Keratinocyte (primary cell): ENCODE results near the gene RUNX1. TPM values are rescaled to one million over a fixed set of nuclear protein-coding genes. Genes with fewer than 3 reads are reported as not detected.

Experiments
- DNase-seq: peaks from one replicate; pipeline ENCODE4 v3.0.0-alpha.2; 2011; ENCODE audit warnings: low read depth, missing footprints, low spot score
- FAIRE-seq: peaks from 2 replicates; lab custom pipeline; 2011; peaks lifted over from hg19 to GRCh38; lab: Jason Lieb, UNC
- H2AFZ ChIP-seq: 2 replicates; pipeline ENCODE4 v1.6.0; 2012; ENCODE audit warnings: low read length, control low read depth, inconsistent platforms; ENCODE audit not compliant: control insufficient read depth
- H3K27ac ChIP-seq: 2 replicates; pipeline ENCODE4 v1.5.1; 2011; ENCODE audit warnings: low read length; ENCODE audit not compliant: control insufficient read depth, insufficient read depth
- H3K27me3 ChIP-seq: 3 replicates; pipeline ENCODE4 v1.6.0; 2011; ENCODE audit warnings: low read length; ENCODE audit not compliant: control insufficient read depth, insufficient read depth; ENCODE audit errors: extremely low read depth
- H3K36me3 ChIP-seq, 2 experiments: 2 replicates in 1 of 2; 3 replicates in 1 of 2; pipeline ENCODE4 v1.5.1; 2011; ENCODE audit warnings: low read length in 2 of 2, mild to moderate bottlenecking in 1 of 2; ENCODE audit not compliant: control insufficient read depth in 2 of 2, insufficient read depth in 2 of 2; ENCODE audit errors: extremely low read depth in 1 of 2
- H3K4me1 ChIP-seq: 3 replicates; pipeline ENCODE4 v1.5.1; 2011; ENCODE audit warnings: low read length; ENCODE audit not compliant: control insufficient read depth, insufficient read depth; ENCODE audit errors: extremely low read depth
- H3K4me2 ChIP-seq: 3 replicates; pipeline ENCODE4 v1.6.0; 2011; ENCODE audit warnings: low read depth, low read length; ENCODE audit not compliant: control insufficient read depth, insufficient read depth; ENCODE audit errors: extremely low read depth
- H3K4me3 ChIP-seq, 3 experiments: fragments of 200-600 bp in 1 of 3; sonication (generic) in 1 of 3; 2 replicates in 2 of 3; 3 replicates in 1 of 3; pipeline ENCODE4 v1.5.1; 2011 to 2016; ENCODE audit warnings: low read length in 3 of 3, mild to moderate bottlenecking in 3 of 3, control low read depth in 2 of 3, inconsistent platforms in 1 of 3, low read depth in 1 of 3, mixed read lengths in 1 of 3, mixed run types in 1 of 3, moderate library complexity in 1 of 3; ENCODE audit not compliant: control insufficient read depth in 2 of 3, insufficient read depth in 2 of 3; ENCODE audit errors: extremely low read depth in 1 of 3
- H3K79me2 ChIP-seq: 2 replicates; pipeline ENCODE4 v1.6.0; 2012; ENCODE audit warnings: low read length; ENCODE audit not compliant: control insufficient read depth, insufficient read depth
- H3K9ac ChIP-seq: 3 replicates; pipeline ENCODE4 v1.6.0; 2011; ENCODE audit warnings: low read length; ENCODE audit not compliant: control insufficient read depth, insufficient read depth; ENCODE audit errors: extremely low read depth
- H3K9me1 ChIP-seq: 3 replicates; pipeline ENCODE4 v1.6.0; 2011; ENCODE audit warnings: low read length; ENCODE audit not compliant: control insufficient read depth, insufficient read depth; ENCODE audit errors: extremely low read depth
- H3K9me3 ChIP-seq: 2 replicates; pipeline ENCODE4 v1.5.1; 2012; ENCODE audit warnings: low read depth, low read length; ENCODE audit not compliant: control insufficient read depth
- H4K20me1 ChIP-seq: 3 replicates; pipeline ENCODE4 v1.6.0; 2011; ENCODE audit warnings: low read length; ENCODE audit not compliant: control insufficient read depth, insufficient read depth; ENCODE audit errors: extremely low read depth
- EZH2 ChIP-seq: IDR thresholded peaks from one replicate; pipeline ENCODE4 v1.6.1; 2012; ENCODE audit warnings: inconsistent platforms, mild to moderate bottlenecking, low read length, moderate library complexity
- dilution Hi-C: fragments of 300-500 bp; cut with MboI; formaldehyde crosslinking; loops from one replicate; pipeline ENCODE4 v1.7.0; 2020; ENCODE audit warnings: low sequenced_read_pairs; ENCODE audit not compliant: extremely low pct_ligation_motif_present
- polyA plus RNA-seq, 5 experiments: library from polyadenylated mRNA; depleted of rRNA in 3 of 5; stranded (reverse) in 3 of 5; stranded (forward) in 1 of 5; unstranded in 1 of 5; fragments of >200 nt; gene quantifications; 1 replicate in 1 of 5; 2 replicates in 3 of 5; 3 replicates in 1 of 5; pipeline versions ENCODE4 v1.2.1 to v1.2.3, GENCODE V29; 2011 to 2012; ENCODE audit warnings: missing spikeins in 2 of 5, low read depth in 1 of 5, low replicate concordance in 1 of 5
- TF ChIP-seq, protein P1 (sequence below), 3 experiments: IDR thresholded peaks in 1 of 3; conservative IDR thresholded peaks in 1 of 3; optimal IDR thresholded peaks in 1 of 3; 2 replicates in 2 of 3; 3 replicates in 1 of 3; pipeline versions ENCODE3 to v1.5.1; 2011; ENCODE audit warnings: low read length in 3 of 3, mild to moderate bottlenecking in 3 of 3, moderate library complexity in 2 of 3, control low read depth in 1 of 3, inconsistent platforms in 1 of 3; ENCODE audit not compliant: insufficient read depth in 2 of 3; ENCODE audit errors: extremely low read depth in 1 of 3

RUNX1 gene
- polyA plus RNA-seq, 1 donor (not counting 4 experiments of a cell fraction or from before 2014, with no cell fraction given), result 44.9 TPM

DNA sequence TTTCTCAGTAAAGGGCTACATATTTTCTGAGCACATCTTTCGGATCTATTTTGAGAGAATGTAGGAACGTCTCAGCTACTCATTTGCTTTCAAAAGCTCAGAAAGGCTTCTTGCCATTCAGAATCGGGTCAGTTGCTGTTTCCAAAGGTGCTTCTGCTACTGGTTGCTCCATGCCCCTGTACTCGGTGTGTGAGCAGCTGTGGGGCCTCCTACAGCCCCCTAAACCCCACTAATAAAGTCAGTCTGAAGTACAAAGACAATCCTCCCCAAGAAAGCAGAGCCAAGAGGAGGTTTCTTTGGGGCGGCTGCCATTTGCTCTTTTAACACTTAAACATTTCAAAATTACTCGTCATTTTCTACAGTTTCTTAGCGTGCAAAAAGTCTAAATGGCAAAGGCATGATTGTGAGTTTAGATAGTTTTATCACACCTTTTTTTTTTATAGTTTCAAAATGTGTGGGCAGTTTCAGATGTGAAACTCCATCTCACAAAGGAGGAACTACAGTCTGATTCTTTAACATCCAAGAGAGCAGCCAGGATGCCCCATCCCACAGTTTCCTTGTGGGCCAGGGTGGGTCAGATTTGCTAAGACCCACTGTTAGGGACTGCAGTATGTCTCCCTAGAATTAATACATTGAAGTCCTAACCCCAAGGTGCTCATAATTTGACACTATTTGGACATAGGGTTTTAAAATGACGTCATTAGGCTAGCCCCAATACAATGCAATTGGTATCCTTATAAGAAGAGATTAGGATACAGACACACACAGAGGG is 4.1 kb downstream of the RUNX1 start:
- DNase-seq (no peak), FAIRE-seq (no peak)
- H3K4me2 ChIP-seq, result no peak overlapping the region
- no peak overlapping the region for H3K9ac ChIP-seq
- H3K4me3 ChIP-seq, result no peak overlapping the region
- H3K9me3 ChIP-seq, result no peaks in the 10 kb centered on the region
- no peaks in the 10 kb centered on the region for H3K27me3 ChIP-seq
- no peaks in the 10 kb centered on the region for H3K79me2 ChIP-seq
- no peak overlapping the region for H3K27ac ChIP-seq
- no peak overlapping the region for H2AFZ ChIP-seq
- TF ChIP-seq EZH2, result no peak
- TF ChIP-seq, protein P1, sequence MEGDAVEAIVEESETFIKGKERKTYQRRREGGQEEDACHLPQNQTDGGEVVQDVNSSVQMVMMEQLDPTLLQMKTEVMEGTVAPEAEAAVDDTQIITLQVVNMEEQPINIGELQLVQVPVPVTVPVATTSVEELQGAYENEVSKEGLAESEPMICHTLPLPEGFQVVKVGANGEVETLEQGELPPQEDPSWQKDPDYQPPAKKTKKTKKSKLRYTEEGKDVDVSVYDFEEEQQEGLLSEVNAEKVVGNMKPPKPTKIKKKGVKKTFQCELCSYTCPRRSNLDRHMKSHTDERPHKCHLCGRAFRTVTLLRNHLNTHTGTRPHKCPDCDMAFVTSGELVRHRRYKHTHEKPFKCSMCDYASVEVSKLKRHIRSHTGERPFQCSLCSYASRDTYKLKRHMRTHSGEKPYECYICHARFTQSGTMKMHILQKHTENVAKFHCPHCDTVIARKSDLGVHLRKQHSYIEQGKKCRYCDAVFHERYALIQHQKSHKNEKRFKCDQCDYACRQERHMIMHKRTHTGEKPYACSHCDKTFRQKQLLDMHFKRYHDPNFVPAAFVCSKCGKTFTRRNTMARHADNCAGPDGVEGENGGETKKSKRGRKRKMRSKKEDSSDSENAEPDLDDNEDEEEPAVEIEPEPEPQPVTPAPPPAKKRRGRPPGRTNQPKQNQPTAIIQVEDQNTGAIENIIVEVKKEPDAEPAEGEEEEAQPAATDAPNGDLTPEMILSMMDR (optimal IDR thresholded peaks at IDR 0.05 in 1 of 3, IDR thresholded peaks at IDR 0.05 in 1 of 3, conservative IDR thresholded peaks at IDR 0.05 in 1 of 3; ENCODE audit: extremely low read depth in 1 of 3, insufficient read depth in 2 of 3, low read length in 3 of 3), result no peak
- no peaks in the 10 kb centered on the region for H4K20me1 ChIP-seq
- peaks cover 32% of the 10 kb centered on the region for H3K4me1 ChIP-seq
- H3K9me1 ChIP-seq, result no peaks in the 10 kb centered on the region
- H3K36me3 ChIP-seq, result no peaks in the 10 kb centered on the region
- dilution Hi-C loops, result no loop called here

- no peaks in the 10 kb centered on the region for H3K9me3 ChIP-seq
- no peak overlapping the region for H3K4me2 ChIP-seq
- no peaks in the 10 kb centered on the region for H4K20me1 ChIP-seq
- FAIRE-seq (no peak), DNase-seq (no peak)
- no peaks in the 10 kb centered on the region for H3K79me2 ChIP-seq
- peaks cover 27% of the 10 kb centered on the region for H3K4me1 ChIP-seq
- H3K36me3 ChIP-seq, result no peaks in the 10 kb centered on the region
- no peak overlapping the region for H3K9ac ChIP-seq
- dilution Hi-C loops, result no loop called here
- H3K9me1 ChIP-seq, result no peaks in the 10 kb centered on the region
- no peak for TF ChIP-seq EZH2
- TF ChIP-seq, protein P1 (optimal IDR thresholded peaks at IDR 0.05 in 1 of 3, IDR thresholded peaks at IDR 0.05 in 1 of 3, conservative IDR thresholded peaks at IDR 0.05 in 1 of 3; ENCODE audit: extremely low read depth in 1 of 3, insufficient read depth in 2 of 3, low read length in 3 of 3), result no peak
- H3K27ac ChIP-seq, result no peak overlapping the region
- no peak overlapping the region for H3K4me3 ChIP-seq
- H2AFZ ChIP-seq, result no peak overlapping the region
- no peaks in the 10 kb centered on the region for H3K27me3 ChIP-seq
Measured at GRCh38 chr21:35044128-35044527, 5.0 kb downstream of the RUNX1 start.
